HG03571 (cell line): ENCODE data around the gene VCL.
A peak's percentile ranks its signal among the peaks of the same experiment; 100 is the strongest.
"Not testable (repeated sequence)": the region's sequence is repeated elsewhere in the genome, so short reads cannot be mapped to it uniquely, and the experiment has no call there.

ENCODE experiments used
- ATAC-seq: cut with Tn5 transposase; IDR thresholded peaks from one replicate; pipeline ENCODE4 v1.9.1; 2021; ENCODE audit not compliant: unreplicated experiment

The VCL gene

DNA sequence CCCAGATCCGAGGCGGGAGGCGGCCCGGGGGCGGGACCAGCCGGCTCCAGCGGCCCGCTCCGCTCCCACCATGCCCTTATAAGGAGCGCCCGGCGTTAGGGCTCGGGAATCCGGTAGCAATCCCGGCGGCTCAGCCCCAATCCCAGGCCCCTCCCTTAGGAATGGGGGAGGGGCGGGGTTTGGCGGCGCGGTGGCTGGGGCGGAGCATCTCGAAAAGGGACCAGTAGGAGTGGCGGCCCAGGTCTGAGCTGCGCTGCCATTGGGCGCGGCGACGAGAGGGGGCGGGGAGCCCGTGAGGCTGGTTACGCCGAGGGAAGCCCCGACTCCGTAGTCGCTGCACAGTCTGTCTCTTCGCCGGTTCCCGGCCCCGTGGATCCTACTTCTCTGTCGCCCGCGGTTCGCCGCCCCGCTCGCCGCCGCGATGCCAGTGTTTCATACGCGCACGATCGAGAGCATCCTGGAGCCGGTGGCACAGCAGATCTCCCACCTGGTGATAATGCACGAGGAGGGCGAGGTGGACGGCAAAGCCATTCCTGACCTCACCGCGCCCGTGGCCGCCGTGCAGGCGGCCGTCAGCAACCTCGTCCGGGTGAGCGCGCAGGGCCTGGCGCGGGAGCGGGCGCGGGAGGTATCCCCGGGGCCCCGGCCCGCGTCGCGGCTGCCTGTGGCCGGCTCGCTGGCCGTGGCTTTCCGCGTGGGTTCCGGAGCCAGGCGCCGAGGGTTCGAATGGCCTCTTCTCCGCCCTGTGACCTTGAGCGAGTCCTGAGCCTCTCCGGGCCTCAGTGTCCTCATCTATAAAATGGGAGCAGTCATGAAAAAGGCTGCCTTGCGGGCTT lies at the start of gene VCL:
Gene VCL (plus strand): TSS at position 330 of the 836 bp plus-strand sequence. CDS start 92 bp downstream, at position 422.
- peak; percentile 97 for ATAC-seq

DNA sequence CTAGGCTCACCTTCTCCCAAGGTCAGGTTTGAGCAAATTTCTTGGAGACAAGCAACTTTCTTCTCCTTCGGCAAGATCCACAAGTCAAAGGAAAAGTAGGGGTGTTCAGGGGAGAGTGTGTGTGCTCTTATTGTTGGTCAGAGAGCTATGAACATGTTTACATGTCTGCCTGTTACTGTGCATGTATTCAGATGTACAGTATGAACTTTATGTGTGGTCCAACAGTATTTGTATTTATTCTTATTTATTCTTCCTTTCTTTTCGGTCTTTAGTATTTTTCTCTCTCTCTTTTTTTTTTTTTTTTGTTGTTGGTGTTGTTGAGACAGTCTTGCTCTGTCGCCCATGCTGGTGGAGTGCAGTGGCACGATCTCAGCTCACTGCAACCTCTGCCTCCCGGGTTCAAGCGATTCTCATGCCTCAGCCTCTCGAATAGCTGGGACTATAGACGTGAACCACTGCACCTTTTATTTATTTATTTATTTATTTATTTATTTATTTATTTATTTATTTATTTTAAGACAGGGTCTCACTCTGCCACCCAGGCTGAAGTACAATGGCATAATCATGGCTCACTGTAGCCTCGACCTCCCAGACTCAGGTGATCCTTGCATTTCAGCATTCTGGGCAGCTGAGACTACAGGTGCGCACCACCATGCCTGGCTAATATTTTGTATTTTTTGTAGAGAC lies 48.8 kb upstream of the VCL start:
- ATAC-seq, result no peak

DNA sequence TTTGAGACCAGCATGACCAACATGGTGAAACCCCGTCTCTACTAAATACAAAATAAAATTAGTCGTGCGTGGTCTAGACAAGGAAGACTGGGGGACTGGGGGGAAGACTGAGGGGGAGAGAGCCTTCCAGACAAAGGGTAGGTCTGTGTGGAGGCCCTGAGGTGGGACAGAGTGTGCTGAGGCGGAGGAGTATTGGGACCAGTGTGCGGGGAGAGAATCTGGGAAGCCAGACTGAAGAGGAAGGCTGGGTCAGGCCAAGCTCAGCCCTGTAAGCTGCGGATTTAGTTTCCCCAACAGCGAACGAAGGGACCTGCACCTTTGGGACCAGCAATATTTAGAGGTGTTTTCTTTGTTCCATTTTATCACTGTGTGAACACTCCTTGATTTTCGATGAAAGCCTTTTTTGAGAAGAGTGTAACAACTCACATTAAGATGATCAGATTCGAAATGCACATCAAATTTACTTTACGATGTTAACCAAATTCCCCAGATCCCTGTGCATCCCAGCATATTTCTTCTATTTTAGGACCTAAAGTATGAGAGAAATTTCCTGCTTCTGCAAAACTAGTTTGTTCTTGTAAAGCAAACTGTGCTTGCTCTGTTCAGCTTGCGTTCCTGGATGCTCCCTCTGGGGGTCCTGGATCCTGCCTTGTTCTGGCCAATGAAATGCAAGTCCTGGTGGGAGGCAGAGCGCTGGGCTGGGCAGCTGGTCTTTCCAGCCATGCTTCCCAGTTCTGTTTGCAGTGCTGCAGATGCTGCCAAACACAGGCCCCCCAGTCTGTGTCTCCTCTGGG lies 47.6 kb upstream of the VCL start:
- no peak for ATAC-seq

GRCh38 chr10:73953665-73954064 lies 44.3 kb upstream of the VCL start:
- no peak for ATAC-seq

- ATAC-seq, result no peak
Measured at GRCh38 chr10:73954737-73955136, 43.2 kb upstream of the VCL start.

DNA sequence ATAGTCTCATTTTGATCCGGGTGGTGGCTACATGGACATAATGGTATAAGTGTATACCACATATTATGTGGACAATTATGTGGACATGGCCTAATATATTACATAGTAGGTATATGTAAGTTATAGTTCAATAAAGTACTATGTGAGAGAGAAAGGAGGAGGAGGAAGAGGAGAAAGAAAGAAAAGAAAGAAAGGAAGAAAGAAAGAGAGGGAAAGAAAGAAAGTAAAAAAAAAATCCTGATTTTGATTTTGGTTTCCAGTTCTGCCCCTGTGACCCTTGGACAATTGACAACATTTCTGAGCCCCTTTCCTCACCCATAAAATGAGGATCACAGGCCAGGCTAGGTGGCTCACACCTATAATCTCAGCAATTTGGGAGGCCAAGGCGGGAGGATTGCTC lies 42.2 kb upstream of the VCL start:
- no peak for ATAC-seq

DNA sequence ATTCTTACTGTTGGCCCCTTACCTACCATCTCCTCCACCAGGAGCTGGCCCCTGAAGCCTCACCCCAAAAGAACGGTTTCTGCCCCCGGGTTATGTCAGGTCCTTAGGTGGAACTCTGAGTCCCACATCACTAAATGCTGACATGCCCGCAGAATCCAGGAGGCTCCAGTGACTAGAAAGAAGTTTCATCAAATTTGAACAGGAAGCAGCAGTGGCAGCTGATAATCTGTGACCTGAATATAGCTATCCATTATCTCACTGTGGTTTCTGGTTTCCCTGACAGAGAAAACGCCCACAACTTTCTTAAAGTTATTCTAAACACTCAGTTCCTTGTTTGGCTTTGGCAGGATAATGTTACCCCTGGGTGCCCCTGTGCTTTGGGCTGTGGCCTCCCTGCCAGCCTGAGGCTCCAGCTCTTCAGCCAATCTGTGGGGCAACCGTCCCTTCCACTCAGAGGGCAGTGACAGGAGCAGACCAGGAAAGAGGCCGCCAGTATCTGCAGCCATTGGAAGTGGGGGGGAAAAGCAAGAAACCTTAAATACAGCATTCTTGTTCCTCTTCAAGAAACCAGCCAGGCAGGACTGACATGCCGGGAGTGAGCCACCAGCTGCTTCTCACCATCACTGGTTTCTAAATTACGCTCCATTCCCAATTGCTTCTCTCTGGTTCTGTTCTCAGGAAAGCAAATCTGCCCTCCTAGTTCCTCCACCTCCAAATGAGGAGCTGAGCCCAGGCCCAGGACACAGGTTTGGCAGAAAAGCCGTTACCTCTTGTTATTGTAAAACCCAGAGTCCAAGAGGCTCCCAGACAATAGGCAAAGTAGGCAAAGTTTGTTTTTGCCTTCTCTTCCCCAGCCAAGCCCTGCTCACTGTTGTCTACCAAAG lies 41.2 kb upstream of the VCL start:
- peak; percentile 65 for ATAC-seq

GRCh38 chr10:73959484-73960243 lies 38.3 kb upstream of the VCL start:
- no peak for ATAC-seq

DNA sequence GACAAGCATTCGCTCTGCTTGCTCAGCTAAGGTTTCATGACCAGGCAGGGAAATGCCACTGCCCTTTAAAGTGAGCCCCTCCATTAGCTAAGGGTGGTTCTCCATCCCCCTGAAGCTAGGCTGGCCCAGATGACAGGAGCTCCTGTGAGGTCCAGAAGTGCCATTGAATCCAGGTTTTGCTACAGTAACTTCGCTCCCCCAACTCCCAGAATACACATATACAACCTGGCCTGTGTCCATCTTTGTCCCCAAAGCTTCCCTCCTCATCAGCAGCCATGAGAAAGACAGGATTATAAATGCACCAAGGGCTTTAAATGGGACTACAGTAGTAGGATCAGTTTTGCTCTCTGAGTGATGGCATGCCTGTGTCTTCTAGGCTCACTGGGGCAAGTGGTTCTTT lies 35.5 kb upstream of the VCL start:
- ATAC-seq, result no peak

GRCh38 chr10:73963533-73963932 lies 34.4 kb upstream of the VCL start:
- not testable (repeated sequence) for ATAC-seq

- no peak for ATAC-seq
Measured at GRCh38 chr10:73964743-73965142, 33.2 kb upstream of the VCL start.

GRCh38 chr10:73965267-73965889 lies 32.5 kb upstream of the VCL start:
- ATAC-seq, result not testable (repeated sequence)

DNA sequence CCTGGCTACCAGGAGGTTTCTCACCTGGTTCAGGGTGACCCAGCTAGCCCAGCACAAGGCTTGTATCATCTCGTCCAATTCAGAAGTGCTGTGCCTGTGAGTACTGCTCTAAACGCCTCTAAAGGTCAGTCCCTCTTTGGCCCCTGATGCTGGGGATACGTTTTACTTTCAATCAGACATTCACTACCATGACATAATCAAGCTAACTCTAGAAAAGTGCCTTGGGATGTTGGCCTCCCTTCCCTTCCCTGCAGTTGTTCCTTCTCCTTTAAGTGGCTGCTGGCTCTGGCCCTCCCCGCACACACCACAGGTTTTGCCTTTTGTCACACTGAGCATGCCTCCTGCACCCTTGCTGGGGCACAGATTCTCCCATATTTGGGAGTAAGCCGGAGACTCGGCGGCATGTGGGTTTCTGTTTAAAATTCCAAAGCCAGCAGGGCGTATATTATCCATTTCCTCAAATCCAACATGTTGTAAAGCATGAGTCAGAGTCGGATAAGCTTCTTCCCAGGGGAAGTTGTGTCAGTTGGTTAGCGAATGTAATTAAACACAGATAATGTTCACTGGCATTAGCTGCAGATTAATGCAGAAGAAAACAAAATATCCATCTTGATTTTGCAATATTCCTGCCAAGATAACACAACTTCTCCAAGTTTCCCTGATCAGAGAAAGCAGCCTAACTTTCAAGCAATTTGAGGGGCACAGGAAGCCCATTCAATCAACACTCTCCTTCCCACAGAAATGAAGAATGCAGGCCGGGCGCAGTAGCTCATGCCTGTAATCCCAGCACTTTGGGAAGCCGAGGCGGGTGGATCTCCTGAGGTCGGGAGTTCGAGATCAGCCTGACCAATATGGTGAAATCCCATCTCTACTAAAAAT lies 31.8 kb upstream of the VCL start:
- no peak for ATAC-seq

DNA sequence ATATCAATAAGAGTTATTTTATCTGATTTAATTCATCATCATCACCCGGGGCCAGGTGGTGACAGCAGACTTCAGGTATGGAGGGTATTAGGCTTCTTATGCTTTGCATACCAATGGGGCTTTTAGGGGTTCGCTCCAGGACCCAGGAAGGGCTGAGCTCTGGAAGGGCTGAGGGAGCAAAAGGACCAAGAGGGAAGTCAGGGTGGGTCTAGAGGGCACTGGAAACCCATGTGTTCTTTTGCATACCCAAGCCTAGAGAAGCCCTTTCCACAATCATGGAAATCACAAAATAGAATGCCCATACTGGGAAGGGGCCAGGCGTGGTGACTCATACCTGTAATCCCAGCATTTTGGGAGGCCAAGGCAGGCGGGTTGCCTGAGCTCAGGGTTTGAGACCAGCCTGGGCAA lies 30.9 kb upstream of the VCL start:
- no peak for ATAC-seq

- ATAC-seq, result no peak
Measured at GRCh38 chr10:73967544-73967943, 30.4 kb upstream of the VCL start.

DNA sequence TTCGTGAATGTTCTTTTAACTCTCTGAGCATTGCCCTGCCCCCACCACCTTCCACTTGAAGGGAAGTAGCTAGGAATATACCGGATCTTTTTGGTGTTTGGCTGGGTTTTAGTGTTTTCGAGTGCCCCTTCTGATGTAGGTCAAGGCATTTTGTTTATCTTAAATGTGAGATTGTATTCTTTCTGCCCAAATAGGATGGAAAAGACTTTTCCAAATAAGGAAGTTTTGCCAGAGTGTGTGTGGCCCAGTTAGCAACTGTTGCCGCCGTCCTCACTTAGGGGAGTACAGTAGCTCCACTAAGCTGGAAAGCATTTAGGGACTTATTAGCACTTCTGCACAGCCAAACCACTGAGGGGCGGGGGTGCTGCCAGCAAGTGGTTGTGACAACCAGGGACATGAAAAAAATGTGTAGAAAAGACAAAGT lies 29.8 kb upstream of the VCL start:
- ATAC-seq, result no peak

GRCh38 chr10:73969224-73969841 lies 28.6 kb upstream of the VCL start:
- no peak for ATAC-seq

GRCh38 chr10:73970845-73971244 lies 27.1 kb upstream of the VCL start:
- ATAC-seq, result no peak
